H1 (cell line): ENCODE results near the gene GULP1. TPM values are rescaled to one million over a fixed set of nuclear protein-coding genes. Genes with fewer than 3 reads are reported as not detected.

Source experiments
- HDAC2 ChIP-seq, 2 experiments: fragments of 300-600 bp in 1 of 2; sonication (generic) in 1 of 2; IDR thresholded peaks; 2 replicates each; pipeline ENCODE4 v1.6.1; 2011 to 2012; ENCODE audit warnings: low read depth in 2 of 2, low read length in 2 of 2, mild to moderate bottlenecking in 2 of 2, moderate library complexity in 2 of 2, borderline replicate concordance in 1 of 2, inconsistent platforms in 1 of 2
- HDAC6 ChIP-seq: IDR thresholded peaks from one replicate; pipeline ENCODE4 v1.7.1; 2012; ENCODE audit warnings: low read depth, mild to moderate bottlenecking, inconsistent platforms, low read length, moderate library complexity
- JUN ChIP-seq: IDR thresholded peaks from 2 replicates; pipeline ENCODE4 v1.6.1; 2011; ENCODE audit warnings: low read depth, mild to moderate bottlenecking, improper control_type of control experiment, low read length
- POU5F1 ChIP-seq: IDR thresholded peaks from 2 replicates; pipeline ENCODE4 v1.6.1; 2011; ENCODE audit warnings: low read depth, mild to moderate bottlenecking, low read length, moderate library complexity
- polyA plus RNA-seq, 7 experiments: library from polyadenylated mRNA; depleted of rRNA in 3 of 7; stranded (reverse) in 5 of 7; unstranded in 2 of 7; fragments of >200 nt in 5 of 7; fragments of 200-250 nt in 2 of 7; gene quantifications; 1 replicate in 5 of 7; 2 replicates in 1 of 7; 4 replicates in 1 of 7; pipeline versions ENCODE4 v1.2.1 to v1.2.3, GENCODE V29; 2011 to 2013; ENCODE audit warnings: missing spikeins in 2 of 7, mixed read lengths in 2 of 7
- total RNA-seq: library from RNA; stranded (reverse); fragmentation: NEBNext Ultra II Directional; extraction: Animal tissue kit (Norgen Biotek cat#: 25700); gene quantifications from 2 replicates; pipeline ENCODE4 v1.2.1, GENCODE V29; 2021

The GULP1 gene
- total and polyA plus RNA-seq, 2 of the 8 experiments (the other 6 are each of a cell fraction or from before 2014, with no cell fraction given): 69.7 to 139 TPM

- no peak for TF ChIP-seq JUN
- no peak for TF ChIP-seq HDAC6
- no peak for TF ChIP-seq HDAC2 (IDR thresholded peaks at IDR 0.05; ENCODE audit: borderline replicate concordance in 1 of 2, low read depth in 2 of 2, low read length in 2 of 2)
- no peak for TF ChIP-seq POU5F1
Observed at GRCh38 chr2:188328419-188328818, 36.7 kb downstream of the GULP1 start (continued).
